ENCODE data around the gene ERN1.

GRCh38 chr17:64150237-64151015 is 20.5 kb upstream of the ERN1 start:
- TF ChIP-seq EZH2 (IDR thresholded peaks at IDR 0.05) (no peak), POLR2AphosphoS5 (IDR thresholded peaks at IDR 0.05; ENCODE audit: borderline replicate concordance, low read depth, low read length) (no peak)
